Endothelial cell of umbilical vein (primary cell): ENCODE results near the gene TCF20.

ENCODE experiments used
- EZH2 ChIP-seq: IDR thresholded peaks from 2 replicates; pipeline ENCODE4 v1.6.1; 2012; ENCODE audit warnings: borderline replicate concordance, low read depth, mild to moderate bottlenecking, moderate library complexity, low read length, inconsistent platforms; ENCODE audit not compliant: severe bottlenecking
- FOS ChIP-seq: IDR thresholded peaks from 2 replicates; pipeline ENCODE4 v1.6.1; 2011; ENCODE audit warnings: mild to moderate bottlenecking, low read length, moderate library complexity, borderline replicate concordance; ENCODE audit not compliant: insufficient read depth
- JUN ChIP-seq: IDR thresholded peaks from 2 replicates; pipeline ENCODE4 v1.6.1; 2011; ENCODE audit warnings: borderline replicate concordance, low read depth; ENCODE audit not compliant: insufficient read length, insufficient read depth
- MAX ChIP-seq: IDR thresholded peaks from 2 replicates; pipeline ENCODE4 v1.6.1; 2011; ENCODE audit not compliant: insufficient read depth, insufficient read length
- MYC ChIP-seq: IDR thresholded peaks from one replicate; pipeline ENCODE4 v1.6.1; 2011; ENCODE audit warnings: mild to moderate bottlenecking, low read depth, low read length
- POLR2A ChIP-seq: IDR thresholded peaks from 2 replicates; pipeline ENCODE4 v1.6.1; 2012; ENCODE audit warnings: low read depth, mild to moderate bottlenecking, control low read depth, low read length
- POLR2AphosphoS5 ChIP-seq: IDR thresholded peaks from 2 replicates; pipeline ENCODE4 v1.6.1; 2012; ENCODE audit warnings: low read depth, mild to moderate bottlenecking, control low read depth, low read length, moderate library complexity; ENCODE audit not compliant: insufficient read depth
- TF ChIP-seq, protein P1 (sequence below), 2 donors: IDR thresholded peaks; 1 replicate in 1 of 2; 2 replicates in 1 of 2; pipeline ENCODE4 v1.5.1; 2011; ENCODE audit warnings: low read length in 2 of 2, mild to moderate bottlenecking in 2 of 2, moderate library complexity in 2 of 2, control low read depth in 1 of 2, inconsistent platforms in 1 of 2, low read depth in 1 of 2; ENCODE audit not compliant: insufficient read depth in 1 of 2; ENCODE audit errors: extremely low read depth in 1 of 2

DNA sequence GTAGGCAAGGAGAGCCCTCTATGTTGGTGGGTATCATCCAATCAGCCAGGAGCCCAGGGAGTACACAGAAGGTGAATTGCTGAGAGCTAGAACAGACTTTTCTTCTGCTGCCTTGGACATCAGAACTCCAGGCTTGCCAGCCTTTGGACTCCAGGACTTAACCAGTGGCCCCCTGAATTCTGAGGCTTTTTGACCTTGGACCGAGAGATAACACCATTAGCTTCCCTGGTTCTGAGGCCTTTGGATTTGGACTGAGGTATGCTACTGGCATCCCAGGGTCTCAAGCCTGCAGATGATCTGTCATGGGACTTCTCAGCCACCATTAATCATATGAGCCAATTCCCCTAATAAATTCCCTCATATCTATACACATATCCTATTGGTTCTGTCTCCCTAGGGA lies 21.5 kb downstream of the TCF20 start:
- TF ChIP-seq, protein P1, sequence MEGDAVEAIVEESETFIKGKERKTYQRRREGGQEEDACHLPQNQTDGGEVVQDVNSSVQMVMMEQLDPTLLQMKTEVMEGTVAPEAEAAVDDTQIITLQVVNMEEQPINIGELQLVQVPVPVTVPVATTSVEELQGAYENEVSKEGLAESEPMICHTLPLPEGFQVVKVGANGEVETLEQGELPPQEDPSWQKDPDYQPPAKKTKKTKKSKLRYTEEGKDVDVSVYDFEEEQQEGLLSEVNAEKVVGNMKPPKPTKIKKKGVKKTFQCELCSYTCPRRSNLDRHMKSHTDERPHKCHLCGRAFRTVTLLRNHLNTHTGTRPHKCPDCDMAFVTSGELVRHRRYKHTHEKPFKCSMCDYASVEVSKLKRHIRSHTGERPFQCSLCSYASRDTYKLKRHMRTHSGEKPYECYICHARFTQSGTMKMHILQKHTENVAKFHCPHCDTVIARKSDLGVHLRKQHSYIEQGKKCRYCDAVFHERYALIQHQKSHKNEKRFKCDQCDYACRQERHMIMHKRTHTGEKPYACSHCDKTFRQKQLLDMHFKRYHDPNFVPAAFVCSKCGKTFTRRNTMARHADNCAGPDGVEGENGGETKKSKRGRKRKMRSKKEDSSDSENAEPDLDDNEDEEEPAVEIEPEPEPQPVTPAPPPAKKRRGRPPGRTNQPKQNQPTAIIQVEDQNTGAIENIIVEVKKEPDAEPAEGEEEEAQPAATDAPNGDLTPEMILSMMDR (IDR thresholded peaks at IDR 0.05; ENCODE audit: extremely low read depth in 1 of 2, insufficient read depth in 1 of 2, low read depth in 1 of 2, low read length in 2 of 2): no peak
- TF ChIP-seq POLR2AphosphoS5: no peak
- TF ChIP-seq MYC: no peak
- TF ChIP-seq EZH2: no peak
- no peak for TF ChIP-seq POLR2A
- no peak for TF ChIP-seq MAX
- TF ChIP-seq FOS: no peak
- no peak for TF ChIP-seq JUN
